ENCODE results near the gene LAMA1.

DNA sequence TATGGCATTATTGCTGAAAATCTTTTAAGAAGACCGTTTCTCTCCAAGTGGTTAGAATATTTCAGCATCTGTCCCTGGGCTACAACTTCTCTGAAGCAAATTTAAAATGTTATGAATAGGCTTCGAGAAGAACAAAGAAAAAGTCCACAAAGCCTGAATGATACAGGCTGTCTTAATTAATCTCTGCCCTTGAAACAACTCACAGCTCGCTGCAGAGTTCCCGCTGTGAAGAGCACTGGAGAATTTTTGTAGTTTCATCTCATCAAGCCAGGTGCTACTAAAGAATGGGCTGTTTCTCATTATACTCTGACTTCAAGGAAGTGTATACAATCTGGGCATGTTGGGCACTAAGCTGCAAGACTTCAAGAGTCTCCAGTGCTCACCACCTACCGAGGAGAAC, 67.6 kb downstream of the LAMA1 start:
- TF ChIP-seq CTCF (IDR thresholded peaks at IDR 0.05) (no peak), POLR2AphosphoS5 (IDR thresholded peaks at IDR 0.05) (no peak), POLR2A (IDR thresholded peaks at IDR 0.05) (no peak)
